Cardiac septum (tissue), 1 donor: ENCODE results near the gene LSMEM2. TPM values are rescaled to one million over a fixed set of nuclear protein-coding genes. Genes with fewer than 3 reads are reported as not detected.
"Not testable (repeated sequence)": the region's sequence is repeated elsewhere in the genome, so short reads cannot be mapped to it uniquely, and the experiment has no call there.

ENCODE experiments used
- DNase-seq: peaks from one replicate; pipeline ENCODE4 v3.0.0-alpha.2; 2020; ENCODE audit warnings: low spot score
- intact Hi-C: fragments of 100-400 bp; cut with DNase I; formaldehyde crosslinking; loops from one replicate; pipeline ENCODE4 v1.14.0; 2022
- total RNA-seq: library from RNA; stranded (reverse); fragmentation: NEBNext Ultra II Directional; extraction: Animal tissue kit (Norgen Biotek cat#: 25700); gene quantifications from one replicate; pipeline ENCODE4 v1.2.1, GENCODE V29; 2021
- donor health status: DM: no; HTN: no; CAD: no.

Gene LSMEM2
- total RNA-seq, 1 donor from 2014 or later = 25.7 TPM

- intact Hi-C loops, DNase-seq: not testable (repeated sequence)
These were observed 34.1 kb upstream of the LSMEM2 start for GRCh38 chr3:50244813-50245212.

DNA sequence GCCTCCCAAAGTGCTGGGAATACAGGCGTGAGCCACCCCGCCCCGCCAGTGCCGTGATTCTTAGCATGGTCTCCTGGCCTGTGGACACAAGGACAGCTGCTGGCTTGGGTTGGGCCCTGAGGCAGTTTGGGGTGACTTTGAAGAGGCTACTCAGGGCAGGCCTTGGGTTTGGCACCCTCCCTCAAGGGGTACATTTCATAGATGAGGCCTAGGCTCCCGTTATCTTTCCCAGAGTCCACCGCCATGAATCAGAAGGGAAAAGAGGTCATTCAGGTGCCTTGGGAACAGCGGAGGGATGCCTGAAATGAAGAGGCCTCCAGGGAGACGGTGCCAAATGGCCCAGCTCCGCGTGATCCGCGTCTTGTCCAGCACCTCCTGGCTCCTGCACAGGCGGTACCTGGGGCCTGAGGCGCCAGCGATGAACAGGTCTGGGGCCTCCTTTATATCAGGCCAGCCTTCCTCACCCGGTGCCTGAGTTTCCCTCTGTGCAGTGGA is 33.6 kb upstream of the LSMEM2 start:
- DNase-seq = no peak
- intact Hi-C loops = no loop called here

DNA sequence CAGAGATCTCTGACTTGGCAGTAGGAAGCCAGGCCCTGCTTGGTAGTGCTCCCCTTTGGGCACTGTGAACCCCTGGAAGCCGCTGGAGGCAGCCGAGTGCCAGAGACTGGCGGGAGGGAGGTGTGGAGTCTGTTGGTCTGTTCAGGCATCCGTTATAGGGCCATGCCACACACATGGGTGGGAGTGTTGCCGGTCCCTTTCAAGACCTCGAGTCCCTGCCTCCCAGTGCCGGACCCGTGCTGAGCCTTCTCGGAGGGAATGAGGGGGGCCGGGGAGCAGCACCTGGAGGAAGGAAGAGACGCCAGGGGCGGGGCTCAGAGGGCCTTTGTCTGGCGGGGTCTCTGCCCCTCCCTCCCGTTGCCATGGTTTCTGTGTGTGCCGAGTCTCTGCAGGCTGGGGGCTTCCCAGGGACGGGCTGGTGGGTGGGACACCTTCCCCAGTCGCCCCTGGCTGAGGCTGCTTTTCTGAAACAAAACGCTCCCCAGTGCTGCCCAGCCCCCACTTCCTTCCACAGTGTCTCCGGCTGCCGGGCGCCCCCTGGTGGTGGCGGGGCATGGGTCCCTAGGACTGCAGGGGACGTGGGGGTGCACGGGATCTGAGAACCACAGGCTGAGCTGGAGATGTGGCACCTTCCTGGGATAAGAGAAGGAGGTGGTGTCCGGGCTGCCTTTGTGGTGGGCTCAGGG is 32.9 kb upstream of the LSMEM2 start:
- intact Hi-C loops = loop anchor here (1.0 kb wide), 1 partner anchor 19 kb away; no protein-coding TSS in a partner anchor
- peak; percentile 95 for DNase-seq

- DNase-seq = no peak
- intact Hi-C loops = loop anchor here (1.0 kb wide), 1 partner anchor 19 kb away; no protein-coding TSS in a partner anchor
These were observed 32.4 kb upstream of the LSMEM2 start for GRCh38 chr3:50246517-50246954.

DNA sequence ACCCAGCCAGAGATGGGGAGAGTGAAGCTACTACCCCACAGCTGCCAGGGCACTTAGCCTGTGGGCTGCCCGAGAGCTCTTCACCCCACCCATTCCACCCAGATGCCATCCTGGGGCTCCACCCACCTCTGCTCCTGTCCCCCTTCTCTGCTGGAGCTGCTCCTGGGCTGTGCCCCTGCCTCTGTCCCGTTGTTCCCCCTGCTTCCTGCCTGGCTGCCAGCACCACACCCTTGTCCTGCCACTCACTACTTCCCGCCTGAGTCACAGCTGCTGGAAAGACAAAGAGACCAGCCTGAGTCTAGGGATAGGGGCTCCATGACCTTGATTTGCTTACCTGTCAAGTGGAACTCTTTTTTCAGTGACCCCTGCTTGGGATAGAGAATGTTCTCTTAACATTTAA is 30.5 kb upstream of the LSMEM2 start:
- DNase-seq = no peak
- intact Hi-C loops = no loop called here

DNA sequence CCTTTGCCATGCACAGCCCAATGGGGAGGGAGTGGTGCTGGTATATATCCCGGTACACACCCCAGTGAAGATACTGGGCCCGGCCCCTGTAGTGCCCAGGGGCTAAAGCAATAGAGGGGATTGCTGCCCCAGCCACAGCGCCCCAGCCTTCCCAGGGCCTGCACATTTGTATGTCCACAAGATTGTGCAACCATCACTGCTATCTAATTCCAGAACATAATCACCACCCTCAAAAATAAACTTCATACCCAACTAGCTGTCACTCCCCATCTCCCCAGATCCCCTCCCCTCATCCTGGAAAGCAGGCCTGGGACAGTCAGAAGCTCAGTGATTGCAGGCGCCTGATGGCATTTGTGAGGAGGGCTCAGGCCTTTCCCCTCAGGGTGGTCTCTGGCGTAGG is 29.4 kb upstream of the LSMEM2 start:
- intact Hi-C loops = no loop called here
- DNase-seq = no peak

DNA sequence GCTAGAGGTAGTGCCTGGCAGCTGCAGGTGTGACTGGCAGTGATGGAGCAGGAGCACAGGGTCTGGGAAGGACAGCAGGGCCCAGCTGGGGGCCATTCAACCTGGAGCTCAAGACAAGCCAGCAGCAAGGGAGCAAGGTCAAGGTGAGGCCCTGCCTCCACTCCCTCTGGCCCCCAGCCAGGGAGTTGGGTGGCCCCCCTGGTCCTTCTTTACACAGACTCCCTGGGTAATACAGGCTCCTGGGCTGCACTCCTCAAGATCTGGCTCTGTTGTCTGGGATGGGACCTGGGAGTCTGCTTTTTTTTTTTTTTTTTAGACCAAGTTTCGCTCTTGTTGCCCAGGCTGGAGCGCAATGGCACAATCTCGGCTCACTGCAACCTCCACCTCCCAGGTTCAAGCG is 28.4 kb upstream of the LSMEM2 start:
- intact Hi-C loops = no loop called here
- no peak for DNase-seq

- intact Hi-C loops = no loop called here
- DNase-seq = no peak
These were observed 27.7 kb upstream of the LSMEM2 start for GRCh38 chr3:50251220-50251619.

GRCh38 chr3:50254577-50255250 is 24.2 kb upstream of the LSMEM2 start:
- intact Hi-C loops = no loop called here

DNA sequence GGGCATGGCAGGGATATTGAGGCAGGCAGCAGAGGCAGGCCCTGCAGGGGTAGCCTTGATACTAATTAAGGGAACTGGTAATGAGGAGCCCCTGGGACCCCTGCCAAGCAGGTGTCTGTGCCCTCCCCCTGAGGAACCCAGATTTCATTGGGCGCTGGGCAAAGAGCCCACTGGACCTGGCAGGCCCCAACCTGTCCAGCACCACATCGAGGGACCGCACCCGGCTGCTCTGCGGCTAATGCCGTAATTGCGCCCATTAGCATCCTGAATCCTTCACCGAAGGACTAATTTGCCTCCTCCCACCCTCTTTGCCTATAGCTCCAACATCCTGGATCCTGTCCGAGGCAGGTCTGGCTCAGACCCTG is 23.7 kb upstream of the LSMEM2 start:
- intact Hi-C loops = no loop called here
- no peak for DNase-seq

More at GRCh38 chr3:50254577-50255250, 24.2 kb upstream of the LSMEM2 start:
- peak; percentile 93 for DNase-seq

DNA sequence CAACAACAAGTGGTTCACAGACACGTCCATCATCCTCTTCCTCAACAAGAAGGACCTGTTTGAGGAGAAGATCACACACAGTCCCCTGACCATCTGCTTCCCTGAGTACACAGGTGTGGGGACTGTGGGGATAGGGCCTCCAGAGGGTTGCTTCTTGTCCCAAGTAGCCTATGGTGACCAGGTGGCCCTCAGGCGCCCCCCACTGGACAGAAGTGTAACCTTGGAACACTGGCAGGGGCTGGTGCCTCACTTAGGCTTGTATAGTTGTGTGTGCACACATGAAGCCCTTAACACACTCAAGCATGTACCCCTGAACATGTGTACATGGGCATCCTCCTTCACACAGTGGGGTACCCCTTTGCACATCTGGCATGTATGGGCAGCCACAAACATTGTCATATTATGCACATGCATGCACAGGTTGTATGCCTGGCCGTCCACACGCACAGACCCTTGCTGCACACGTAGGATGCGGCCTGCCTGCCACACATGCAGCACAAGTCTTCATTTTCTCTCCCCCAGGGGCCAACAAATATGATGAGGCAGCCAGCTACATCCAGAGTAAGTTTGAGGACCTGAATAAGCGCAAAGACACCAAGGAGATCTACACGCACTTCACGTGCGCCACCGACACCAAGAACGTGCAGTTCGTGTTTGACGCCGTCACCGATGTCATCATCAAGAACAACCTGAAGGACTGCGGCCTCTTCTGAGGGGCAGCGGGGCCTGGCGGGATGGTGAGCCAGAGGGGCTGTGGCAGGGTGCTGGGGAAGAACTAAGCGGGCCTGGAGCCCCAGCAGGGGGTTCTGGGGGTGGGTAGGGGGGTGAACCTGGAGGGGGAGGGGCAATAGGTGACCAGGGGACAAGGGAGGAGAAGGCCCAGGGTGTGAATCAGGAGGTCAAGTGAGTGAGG is 21.7 kb upstream of the LSMEM2 start:
- DNase-seq = no peak
- intact Hi-C loops = no loop called here

GRCh38 chr3:50258029-50258680 is 20.7 kb upstream of the LSMEM2 start:
- intact Hi-C loops = no loop called here
- no peak for DNase-seq

DNA sequence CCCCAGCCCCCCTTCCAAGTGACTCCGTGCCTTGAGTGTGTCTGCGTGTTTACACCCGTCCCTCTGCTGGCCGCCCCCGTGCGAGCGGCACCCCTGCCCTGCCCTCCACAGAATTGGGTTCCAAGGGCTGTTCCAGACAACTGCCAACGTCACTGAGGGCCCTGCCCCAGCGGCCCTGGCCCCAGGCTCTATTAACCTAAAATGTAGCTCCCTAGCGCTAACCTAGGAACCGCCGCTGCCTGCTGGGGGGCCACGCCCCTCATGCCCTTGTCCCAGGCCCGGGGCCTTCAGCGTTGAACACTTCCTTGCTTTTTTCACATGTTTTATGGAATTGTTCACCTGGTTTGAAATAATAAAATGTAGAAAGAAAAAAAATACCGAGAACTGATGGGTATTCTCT is 19.9 kb upstream of the LSMEM2 start:
- DNase-seq = no peak
- intact Hi-C loops = no loop called here

GRCh38 chr3:50259432-50260026 is 19.4 kb upstream of the LSMEM2 start:
- no peak for DNase-seq
- intact Hi-C loops = loop anchor here (1.0 kb wide), 2 partner anchors 14 to 32 kb away; no protein-coding TSS in a partner anchor

- intact Hi-C loops = loop anchor here (1.0 kb wide), 2 partner anchors 13 to 33 kb away; no protein-coding TSS in a partner anchor
- DNase-seq = peak; percentile 97
These were observed 18.6 kb upstream of the LSMEM2 start for GRCh38 chr3:50260027-50260941.

DNA sequence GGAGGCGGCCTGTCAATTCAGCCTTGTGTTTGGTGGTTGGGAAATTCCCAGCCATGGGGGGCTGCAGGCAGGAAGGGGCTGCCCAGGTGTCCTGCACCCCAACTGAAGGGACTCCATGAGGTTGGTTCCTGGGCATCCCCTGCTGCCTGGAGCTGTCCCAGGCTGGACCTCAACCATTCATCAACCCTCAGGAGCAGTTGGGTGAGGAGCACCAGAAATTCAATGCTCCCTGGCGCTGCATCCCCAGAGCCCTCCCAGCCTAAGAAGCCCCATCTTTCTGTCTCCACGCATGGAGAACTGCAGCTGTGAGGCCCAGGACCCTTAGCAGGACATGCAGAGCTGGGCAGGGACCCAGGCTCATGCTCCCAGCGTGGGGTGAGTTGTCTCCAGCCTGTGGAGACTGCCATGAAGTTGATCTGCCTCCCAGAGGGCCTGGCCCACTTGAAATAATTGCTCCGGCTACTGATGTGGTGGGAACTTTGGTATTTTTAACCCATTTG is 17.9 kb upstream of the LSMEM2 start:
- no peak for DNase-seq
- intact Hi-C loops = loop anchor here (1.0 kb wide), 2 partner anchors 12 to 34 kb away; no protein-coding TSS in a partner anchor

DNA sequence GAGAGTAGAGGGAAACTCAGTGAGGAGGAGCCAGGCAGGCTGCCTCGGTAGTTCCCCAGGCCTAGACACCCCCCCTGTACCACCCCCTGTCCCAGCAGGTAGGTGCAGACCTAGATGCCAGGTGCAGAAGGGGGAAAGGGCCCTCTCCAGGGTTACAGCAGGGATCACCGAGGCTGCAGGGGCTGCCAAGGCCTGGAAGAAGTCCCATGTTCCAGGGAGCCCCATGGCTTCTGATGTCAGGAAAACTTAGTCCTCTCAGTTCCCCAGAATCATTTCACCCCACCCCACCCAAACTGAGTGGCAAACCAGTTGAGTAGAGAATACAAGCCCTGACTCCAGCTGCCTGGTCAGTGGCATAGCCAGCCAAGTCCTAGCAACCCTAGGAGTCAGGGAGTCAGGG is 17.4 kb upstream of the LSMEM2 start:
- DNase-seq = no peak
- intact Hi-C loops = no loop called here

- intact Hi-C loops, DNase-seq: not testable (repeated sequence)
These were observed 16.7 kb upstream of the LSMEM2 start for GRCh38 chr3:50262200-50262599.
